SH-SY5Y (cell line): ENCODE results near the gene GMDS.

Experiments
- GATA2 ChIP-seq: IDR thresholded peaks from 2 replicates; pipeline ENCODE4 v1.6.1; 2011; ENCODE audit warnings: mild to moderate bottlenecking, low read depth, low read length
- GATA3 ChIP-seq: IDR thresholded peaks from 2 replicates; pipeline ENCODE4 v1.6.1; 2011; ENCODE audit warnings: low read depth, mild to moderate bottlenecking, low read length, moderate library complexity

DNA sequence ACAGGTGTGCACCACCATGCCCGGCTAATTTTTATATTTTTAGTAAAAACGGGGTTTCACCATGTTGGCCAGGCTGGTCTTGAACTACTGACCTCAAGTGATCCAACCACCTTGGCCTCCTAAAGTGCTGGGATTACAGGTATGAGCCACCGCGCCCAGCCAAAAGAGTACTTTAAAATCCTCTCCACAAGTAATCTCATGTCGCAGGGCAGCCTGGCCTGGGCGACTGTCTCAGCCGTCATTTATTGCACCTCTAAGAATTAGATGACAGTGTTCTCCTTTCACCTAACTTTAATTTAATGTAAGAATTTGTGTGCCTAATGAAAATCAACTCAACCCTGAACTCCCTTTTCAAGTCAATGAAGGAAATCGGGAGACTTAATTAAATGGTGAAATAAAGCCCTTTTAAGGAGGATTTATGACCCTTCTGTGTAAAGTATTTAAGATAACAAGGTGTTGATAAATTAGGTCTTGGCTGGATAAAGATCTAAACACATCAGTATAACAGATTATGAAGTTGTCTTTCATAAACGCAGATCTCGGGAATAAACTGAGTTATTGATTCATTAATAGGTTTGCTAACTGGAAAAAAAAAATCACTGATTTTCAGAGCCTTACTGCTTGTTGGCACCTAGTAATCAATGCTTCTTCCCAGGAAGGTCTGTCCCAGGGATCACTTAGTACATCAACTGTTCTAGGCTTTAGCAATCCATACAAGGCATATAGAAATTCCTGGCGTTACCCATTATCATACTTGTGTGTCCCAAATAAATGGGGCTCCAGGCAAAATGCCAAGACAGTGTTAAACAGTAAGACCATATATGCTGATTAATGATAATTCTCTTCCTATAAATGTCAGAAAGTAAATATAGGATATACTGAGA, 209.3 kb downstream of the GMDS start:
- TF ChIP-seq GATA3: no peak
- TF ChIP-seq GATA2: no peak
